Thyroid gland (tissue), 4 donors: ENCODE data around the gene MYO18B.

Source experiments
- CTCF ChIP-seq, 6 experiments: fragments of 200-600 bp in 3 of 6; fragments of 450-650 bp in 3 of 6; sonication (generic) in 3 of 6; IDR thresholded peaks; one replicate each; pipeline ENCODE4 v1.5.1; 2016 to 2019; ENCODE audit warnings: antibody characterized with exemption in 6 of 6, mild to moderate bottlenecking in 2 of 6, inconsistent platforms in 1 of 6, moderate library complexity in 1 of 6
- POLR2A ChIP-seq, 2 donors: fragments of 450-650 bp; IDR thresholded peaks; one replicate each; pipeline ENCODE4 v1.6.1; 2017; ENCODE audit warnings: antibody characterized with exemption in 2 of 2, mild to moderate bottlenecking in 2 of 2, moderate library complexity in 1 of 2

- no peak for TF ChIP-seq POLR2A (IDR thresholded peaks at IDR 0.05)
- no peak for TF ChIP-seq CTCF (IDR thresholded peaks at IDR 0.05)
Measured at GRCh38 chr22:26038365-26038764, 296.4 kb downstream of the MYO18B start.
